HG03571 (cell line): Measurements from ENCODE around the gene OR2AJ1.
A peak's percentile ranks its signal among the peaks of the same experiment; 100 is the strongest.

ENCODE experiments used
- ATAC-seq: cut with Tn5 transposase; IDR thresholded peaks from one replicate; pipeline ENCODE4 v1.9.1; 2021; ENCODE audit not compliant: unreplicated experiment

OR2AJ1 gene, protein sequence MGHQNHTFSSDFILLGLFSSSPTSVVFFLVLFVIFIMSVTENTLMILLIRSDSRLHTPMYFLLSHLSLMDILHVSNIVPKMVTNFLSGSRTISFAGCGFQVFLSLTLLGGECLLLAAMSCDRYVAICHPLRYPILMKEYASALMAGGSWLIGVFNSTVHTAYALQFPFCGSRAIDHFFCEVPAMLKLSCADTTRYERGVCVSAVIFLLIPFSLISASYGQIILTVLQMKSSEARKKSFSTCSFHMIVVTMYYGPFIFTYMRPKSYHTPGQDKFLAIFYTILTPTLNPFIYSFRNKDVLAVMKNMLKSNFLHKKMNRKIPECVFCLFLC

DNA sequence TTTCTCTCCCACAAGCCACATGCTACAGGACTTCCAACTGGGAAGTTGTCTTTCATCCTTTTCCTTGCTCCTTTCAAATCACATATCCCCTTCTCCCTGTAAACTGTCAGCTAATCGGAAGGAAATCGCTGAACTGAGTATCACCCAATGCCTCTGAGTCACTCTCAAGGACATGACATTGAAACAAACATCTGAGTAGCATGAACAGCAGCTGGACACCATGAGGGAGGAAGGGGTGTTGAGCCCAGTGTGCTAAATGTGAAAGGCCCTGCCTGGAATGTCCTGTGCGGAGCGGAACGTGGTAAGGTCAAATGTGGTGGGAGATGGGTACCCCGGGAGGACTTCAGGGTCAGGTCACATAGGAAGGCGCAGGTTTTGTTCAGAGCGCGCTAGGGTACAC, at the start of gene OR2AJ1:
Gene OR2AJ1 (plus strand): TSS at position 22 of the 400 bp plus-strand sequence. CDS start 8,880 bp downstream, outside the sequence.
- no peak for ATAC-seq

DNA sequence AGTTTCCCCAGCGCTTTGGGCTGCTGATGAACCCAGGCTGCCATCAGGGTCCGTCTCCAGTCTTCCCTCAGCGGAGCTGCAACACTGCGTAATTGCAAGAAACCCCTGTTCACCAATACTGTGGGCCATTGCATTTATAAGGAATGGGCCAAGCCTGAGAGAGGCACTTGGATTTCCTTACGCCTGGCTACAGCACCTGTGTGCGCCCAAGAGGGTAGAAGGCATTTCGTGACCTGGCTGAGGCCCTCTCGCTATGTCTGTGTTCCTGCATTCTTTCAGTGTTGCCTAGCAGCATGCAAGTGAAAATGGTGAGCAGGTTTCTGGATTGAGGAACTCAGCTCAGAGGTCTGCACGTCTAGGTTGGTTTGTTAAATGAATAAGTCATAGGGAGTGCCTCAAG, 41.3 kb upstream of the OR2AJ1 start:
- ATAC-seq, result no peak

DNA sequence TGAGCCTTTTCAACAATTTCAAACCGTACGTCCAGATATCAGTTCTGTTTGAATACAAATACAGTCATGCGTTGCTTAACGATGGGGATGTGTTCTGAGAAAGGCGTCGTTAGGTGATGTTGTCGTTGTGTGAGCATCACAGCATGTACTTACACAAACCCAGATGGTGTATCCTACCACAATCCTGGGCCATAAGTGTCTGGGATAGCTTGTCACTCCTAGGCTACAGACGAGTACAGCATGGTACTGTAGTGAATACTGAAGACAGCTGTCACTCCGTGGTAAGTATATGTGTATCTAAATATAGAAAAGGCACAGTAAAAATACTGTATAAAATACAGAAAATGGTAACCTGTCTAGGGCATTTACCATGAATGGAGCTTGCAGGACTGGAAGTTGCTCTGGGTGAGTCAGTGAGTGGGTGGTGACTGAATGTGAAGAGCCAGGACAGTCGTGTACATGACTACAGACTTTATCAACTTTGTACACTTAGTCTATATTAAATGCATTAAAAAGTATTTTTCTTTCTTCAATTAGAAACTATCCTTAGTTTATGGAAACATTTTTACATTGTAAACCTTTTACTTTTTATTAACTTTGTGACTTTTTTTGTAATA, 39.8 kb upstream of the OR2AJ1 start:
- no peak for ATAC-seq

DNA sequence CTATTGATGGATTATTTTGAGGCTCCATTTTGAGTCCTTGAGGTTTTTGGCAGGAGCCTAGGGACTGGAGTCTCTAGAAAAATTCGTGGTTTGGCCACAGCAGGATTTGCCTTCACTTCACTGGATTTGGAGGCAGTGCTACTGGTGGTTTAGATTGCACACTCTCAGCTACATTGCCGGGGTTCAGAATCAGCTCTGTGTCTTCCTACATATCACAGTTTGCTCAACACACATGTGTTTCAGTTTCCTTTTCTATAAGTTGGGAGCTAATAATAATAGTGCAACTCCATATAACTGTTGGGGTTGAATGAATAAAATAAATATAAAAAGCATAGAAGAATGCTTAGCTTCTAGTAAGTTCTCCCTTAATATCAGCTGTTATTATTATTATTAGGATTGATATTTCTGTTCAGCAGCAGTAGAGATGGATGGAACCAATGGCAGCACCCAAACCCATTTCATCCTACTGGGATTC, 29.5 kb upstream of the OR2AJ1 start, which contains the start of gene OR2W3:
Gene OR2W3 (plus strand): TSS at position 425 of the 475 bp plus-strand sequence. CDS start 0 bp downstream, at position 425.
- no peak for ATAC-seq

DNA sequence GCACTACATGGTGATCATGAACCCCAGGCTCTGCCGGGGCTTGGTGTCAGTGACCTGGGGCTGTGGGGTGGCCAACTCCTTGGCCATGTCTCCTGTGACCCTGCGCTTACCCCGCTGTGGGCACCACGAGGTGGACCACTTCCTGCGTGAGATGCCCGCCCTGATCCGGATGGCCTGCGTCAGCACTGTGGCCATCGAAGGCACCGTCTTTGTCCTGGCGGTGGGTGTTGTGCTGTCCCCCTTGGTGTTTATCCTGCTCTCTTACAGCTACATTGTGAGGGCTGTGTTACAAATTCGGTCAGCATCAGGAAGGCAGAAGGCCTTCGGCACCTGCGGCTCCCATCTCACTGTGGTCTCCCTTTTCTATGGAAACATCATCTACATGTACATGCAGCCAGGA, 28.7 kb upstream of the OR2AJ1 start:
- no peak for ATAC-seq

DNA sequence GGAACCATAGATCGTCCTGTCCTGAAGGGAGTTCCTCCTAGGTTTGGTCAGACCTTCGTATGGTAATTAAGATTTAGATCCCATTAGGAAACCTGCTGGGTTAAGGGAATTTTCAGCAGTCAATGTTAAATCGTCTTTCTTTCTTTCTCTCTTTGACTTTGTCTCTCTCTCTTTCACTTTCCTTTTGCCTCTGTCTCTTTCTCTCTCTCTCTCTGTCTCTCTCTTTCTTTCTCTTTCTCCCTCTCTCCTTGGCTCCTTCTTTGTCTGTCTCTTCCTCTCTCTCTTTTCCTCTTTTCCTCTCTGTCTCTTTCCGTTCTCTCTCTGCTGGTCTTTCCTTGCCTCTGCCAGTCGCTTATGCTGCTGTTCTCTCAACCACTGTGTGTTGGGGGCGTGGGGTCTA, 20.6 kb upstream of the OR2AJ1 start:
- no peak for ATAC-seq

DNA sequence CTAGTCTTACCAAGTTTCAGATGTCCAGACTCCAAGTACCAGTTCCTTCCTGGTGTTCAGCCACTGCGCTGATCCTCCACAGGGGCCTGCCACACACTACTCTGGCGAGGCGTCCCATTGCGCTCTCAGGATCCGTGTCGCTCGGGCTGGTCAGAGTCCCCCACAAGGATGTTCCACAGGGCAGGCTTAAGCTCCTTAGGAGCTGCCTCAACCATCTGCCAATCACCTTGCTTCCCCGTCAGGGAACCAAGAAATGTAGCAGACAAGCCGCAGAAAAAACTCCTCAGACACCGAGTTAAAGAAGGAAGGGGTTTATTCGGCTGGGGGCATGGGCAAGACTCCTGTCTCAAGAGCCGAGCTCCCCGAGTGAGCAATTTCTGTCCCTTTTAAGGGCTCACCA, 19.5 kb upstream of the OR2AJ1 start:
- no peak for ATAC-seq

DNA sequence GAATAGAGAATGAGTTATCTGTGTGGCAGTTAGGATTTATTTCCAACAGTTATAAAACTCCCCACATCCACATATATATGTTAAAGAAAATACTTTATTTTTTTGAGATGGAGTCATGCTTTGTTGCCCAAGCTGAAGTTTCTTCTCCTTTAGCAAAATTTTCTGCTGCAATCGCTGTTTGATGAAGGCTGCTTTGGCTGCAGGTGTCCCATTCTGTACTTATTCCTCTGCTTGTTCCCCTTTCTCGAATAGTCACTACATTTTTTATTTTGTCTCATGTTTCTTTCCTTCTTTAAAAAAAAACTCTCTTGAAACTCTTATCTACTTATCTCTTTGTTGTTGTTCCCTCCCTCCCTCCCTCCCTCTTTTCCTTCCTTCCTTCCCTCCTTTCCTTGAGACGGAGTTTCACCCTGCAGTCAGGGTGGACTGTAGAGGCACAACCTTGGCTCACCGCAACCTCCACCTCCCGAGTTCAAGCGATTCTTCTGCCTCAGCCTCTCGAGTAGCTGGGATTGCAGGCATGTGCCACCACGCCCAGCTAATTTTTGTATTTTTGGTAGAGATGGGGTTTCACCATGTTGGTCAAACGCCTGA, 18.7 kb upstream of the OR2AJ1 start:
- no peak for ATAC-seq

DNA sequence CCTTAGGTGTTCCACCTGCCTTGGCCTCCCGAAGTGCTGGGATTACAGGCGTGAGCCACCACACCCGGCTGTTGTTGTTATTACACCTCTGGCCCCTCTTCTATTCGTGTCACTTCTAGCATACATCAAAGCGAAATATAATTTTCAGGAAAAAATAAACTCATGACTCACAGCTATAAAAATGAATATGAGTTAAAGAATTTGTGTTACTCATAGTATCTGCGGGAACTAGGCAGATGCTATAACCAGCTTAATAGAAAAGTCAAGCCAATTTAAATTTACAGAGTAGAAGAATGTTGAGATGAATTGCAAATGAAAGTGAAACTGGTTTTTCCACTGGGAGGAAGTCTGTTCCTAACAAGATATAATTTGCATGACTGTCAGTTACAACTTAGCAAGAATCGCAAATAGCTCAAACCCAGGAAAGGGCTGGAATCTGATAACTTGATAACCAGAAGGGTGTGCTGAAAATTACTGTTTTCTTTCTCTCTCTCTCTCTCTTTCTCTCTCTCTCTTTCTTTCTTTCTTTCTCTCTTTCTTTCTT, 18.1 kb upstream of the OR2AJ1 start:
- no peak for ATAC-seq

DNA sequence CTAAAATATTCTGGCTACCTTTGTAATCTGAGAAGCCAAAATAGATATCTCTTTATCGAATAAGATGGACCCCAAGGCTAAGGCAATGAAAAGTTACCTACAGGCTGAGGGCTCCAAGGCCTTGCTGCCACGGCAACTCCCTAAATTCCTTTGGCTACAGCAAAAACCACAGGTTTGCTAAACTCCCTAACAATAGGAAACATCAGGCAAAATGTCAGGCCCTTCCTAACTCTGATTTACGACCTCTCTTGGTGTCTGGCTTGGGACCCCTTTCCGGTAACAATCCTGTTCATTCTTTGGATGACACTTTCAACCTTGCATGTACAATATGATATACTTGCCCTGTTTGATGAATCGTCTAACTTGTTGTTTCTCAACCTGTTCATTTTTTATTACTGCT, 15.9 kb upstream of the OR2AJ1 start:
- ATAC-seq, result no peak

DNA sequence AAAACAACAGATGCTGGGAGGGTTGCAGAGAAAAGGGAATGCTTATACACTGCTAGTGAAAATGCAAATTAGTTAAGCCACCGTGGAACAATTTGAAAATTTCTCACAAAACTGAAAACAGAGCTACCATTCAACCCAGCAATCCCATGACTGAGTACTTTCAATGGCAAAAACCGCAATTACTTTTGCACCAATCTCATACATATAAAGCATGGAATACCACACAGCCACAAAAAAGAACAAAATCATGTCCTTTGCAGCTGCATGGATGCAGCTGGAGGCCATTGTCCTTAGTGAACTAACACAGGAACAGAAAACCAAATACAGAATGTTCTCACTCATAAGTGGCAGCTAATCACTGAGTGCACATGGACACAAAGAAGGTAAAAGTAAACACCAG, 10.9 kb upstream of the OR2AJ1 start:
- no peak for ATAC-seq

DNA sequence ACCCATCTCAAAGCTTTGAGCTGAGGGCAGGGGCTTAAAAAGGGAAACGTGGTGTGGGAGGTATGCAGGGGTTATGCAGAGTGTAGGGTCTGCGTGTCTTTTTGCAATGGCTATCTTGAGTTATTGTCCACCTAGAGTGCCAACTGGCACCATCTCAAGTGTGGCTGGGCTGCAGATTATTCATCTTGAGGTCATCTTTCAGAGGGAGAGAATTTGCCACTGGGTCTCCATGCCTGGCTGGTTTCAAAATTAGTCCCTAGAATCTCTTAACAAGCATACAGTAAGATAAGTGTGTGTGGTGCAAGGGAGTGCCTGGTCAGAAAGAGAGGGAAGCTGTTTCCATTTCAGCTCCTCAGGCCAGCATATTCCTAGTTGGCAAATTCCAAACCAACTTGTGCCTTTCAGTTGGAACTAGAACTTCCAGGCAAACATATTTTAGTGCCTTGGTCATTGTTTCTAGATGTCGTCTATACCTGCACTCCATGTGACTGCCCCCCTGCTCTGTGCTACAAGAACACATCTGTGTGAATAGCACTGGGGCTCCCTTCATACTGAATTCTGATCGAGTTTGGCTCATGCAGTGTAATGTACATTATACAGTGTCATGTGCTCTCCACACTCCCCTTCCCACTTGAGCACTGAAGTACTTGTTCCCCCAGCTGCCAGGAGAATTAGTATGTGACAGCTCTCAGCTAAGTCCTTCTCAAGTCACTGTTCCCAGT, 9.6 kb upstream of the OR2AJ1 start:
- ATAC-seq, result no peak

DNA sequence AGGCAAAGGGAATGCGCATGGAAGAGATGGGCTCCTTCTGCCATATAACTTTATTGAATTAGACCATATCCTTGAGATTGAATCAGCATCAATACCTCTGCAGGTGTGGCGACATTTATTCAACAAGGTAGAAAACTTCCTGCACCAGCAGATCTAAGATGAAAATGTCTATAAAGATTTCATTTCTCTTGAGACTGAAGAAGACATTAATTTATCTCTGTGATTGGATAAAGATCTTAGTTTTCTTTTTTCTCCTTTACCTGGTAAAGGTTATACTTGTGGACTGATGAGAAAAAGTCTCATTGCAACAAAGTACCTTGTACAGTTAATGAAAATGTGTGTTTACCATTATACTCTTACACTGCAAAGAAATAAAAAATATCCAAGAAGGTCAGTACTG, 4.7 kb upstream of the OR2AJ1 start, which contains the start of gene OR2T8:
Gene OR2T8 (plus strand): TSS at position 301 of the 400 bp plus-strand sequence. CDS start 766 bp downstream, outside the sequence.
- ATAC-seq, result no peak

DNA sequence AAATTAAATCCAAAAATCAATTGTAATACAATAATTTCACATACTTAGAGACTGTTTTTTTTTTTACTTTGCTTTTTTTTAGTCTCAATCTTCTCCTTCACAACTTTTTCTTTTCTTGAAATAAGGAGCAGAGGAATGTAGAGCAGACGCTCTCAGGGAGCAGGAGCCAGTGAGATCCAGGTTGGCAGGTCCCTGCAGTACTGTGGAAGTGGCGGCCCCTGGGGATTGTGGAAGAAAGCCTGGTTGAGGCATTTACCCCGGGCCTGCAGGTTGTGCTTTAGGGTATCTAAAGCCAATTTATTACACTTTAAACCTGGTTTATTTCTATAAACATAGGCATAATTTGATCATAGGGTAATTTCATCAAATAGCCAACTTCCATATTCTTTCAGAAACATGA, 748 bp upstream of the OR2AJ1 start:
- no peak for ATAC-seq

DNA sequence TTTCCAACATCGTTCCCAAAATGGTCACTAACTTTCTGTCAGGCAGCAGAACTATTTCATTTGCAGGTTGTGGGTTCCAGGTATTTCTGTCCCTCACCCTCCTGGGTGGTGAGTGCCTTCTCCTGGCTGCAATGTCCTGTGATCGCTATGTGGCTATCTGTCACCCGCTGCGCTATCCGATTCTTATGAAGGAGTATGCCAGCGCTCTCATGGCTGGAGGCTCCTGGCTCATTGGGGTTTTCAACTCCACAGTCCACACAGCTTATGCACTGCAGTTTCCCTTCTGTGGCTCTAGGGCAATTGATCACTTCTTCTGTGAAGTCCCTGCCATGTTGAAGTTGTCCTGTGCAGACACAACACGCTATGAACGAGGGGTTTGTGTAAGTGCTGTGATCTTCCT, 9.3 kb downstream of the OR2AJ1 start:
- no peak for ATAC-seq

DNA sequence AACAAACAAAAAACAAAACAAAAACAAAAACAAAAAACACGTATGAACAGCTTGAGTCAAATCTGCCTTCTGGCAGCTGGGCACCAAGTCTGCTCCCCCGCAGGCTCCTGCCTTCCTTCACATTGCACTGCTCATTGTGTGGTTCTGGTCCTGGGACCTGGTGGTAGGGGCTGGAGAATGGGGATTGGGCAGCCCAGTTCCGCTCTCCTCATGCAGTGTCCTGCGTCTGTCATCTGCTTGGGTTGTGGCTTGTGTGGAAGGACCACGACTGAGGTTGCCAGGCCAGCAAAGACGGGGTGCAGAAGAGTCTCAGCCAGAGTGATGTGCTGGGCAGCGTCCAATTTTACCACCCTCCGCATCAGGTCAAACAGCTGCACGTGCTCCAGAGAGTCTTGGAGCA, 11.1 kb downstream of the OR2AJ1 start:
- no peak for ATAC-seq

DNA sequence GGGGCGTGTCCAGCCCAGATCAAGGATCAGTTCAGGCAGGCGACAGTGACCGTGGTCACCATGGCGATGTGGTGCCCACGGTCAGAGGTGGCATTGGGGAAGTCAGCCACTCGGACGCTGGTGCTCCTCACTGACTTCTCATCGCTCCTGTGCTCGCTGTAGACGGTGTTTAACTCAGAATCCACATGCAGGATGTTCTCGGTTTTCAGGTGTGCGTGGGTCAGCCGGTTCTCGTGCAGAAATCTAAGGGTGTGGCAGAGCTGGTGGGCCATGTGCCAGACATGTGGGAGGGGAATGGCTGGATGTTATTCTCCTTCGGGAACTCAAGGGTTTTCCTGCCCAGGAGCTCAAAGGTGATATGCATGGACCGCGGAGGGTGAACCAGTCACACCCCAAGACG, 11.7 kb downstream of the OR2AJ1 start:
- ATAC-seq, result no peak

DNA sequence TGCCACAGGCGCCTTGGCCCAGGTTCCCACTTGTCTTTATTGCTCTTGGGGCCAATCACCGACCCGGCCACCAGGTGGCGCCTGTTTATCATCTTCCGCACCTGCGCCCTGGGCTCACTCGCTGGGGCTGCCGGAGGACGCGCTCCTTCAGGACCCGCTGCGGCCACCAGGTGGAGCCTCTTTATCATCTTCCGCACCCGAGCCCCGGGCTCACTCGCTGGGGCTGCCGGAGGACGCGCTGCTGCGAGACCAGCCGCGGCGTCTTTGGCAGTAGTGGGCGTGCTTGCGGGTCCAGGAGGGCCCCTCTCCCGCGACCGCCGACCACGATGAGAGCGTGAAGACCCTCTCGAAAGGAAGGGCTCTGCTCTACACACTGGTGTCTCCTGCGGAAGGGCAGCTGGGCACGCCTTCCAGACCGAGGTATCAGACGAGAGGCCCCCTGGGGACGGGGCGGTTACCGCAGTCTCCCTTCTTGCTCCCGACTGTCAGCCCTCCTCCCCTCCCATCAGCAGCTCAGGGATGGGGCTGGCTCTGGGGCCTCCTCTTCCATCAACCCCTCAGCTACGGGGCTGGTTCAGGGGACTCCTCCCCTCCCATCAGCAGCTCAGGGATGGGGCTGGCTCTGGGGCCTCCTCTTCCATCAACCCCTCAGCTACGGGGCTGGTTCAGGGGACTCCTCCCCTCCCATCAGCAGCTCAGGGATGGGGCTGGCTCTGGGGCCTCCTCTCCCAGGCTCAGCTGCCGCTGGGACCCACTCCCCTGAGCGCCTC, 12.5 kb downstream of the OR2AJ1 start:
- ATAC-seq, result peak; percentile 100

DNA sequence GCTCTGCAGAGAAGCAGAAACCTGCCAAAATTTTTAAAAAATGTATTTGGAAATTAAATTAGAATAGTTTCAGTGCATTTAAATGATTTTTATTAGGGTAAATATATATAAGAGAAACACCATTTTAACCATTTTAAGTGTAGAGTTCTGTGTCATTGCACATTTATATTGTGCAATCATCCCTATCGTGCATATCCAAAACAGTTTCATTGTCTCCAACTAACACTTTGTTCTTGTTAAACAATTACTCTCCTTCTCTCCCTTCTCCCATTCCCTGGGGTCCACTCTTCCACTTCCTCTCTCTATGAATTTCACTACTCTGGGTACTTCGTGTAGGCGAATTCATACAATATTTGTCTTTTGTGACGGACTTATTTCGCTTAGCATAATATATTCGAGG, 17.9 kb downstream of the OR2AJ1 start:
- ATAC-seq, result no peak

DNA sequence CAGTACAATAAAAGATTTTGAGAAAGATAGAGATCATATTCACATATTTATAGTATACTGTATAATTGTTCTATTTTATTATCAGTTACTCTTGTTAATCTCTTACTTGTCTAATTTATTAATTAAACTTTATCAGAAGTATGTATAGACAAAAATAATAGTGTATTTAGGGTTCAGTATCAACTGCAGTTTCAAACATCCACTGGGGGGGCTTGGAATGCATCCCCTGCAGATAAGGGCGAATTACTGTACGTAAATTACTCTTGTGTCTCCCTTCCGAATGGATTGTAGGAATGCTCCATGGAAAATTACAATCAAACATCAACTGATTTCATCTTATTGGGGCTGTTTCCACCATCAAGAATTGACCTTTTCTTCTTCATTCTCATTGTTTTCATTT, 23.9 kb downstream of the OR2AJ1 start, which contains the start of gene OR2L8:
Gene OR2L8 (plus strand): TSS at position 301 of the 400 bp plus-strand sequence. CDS start 0 bp downstream, at position 301.
- no peak for ATAC-seq
